A673 (cell line): Measurements from ENCODE around the gene TNFRSF18. TPM values are rescaled to one million over a fixed set of nuclear protein-coding genes. Genes with fewer than 3 reads are reported as not detected.

Experiments used
- BruUV-seq: library from RNA; stranded (reverse); fragments of 400-500 nt; replicated peaks from 2 replicates; lab custom pipeline; 2021; lab: Mats Ljungman, UMichigan
- CTCF ChIA-PET: fragments of 300-600 bp; sonication (Branson Sonifier 250); formaldehyde crosslinking; loops from one replicate; lab custom pipeline; 2022; ENCODE audit warnings: antibody characterized with exemption; lab: Charles Lee
- POLR2A ChIA-PET: fragments of 300-600 bp; sonication (Branson Sonifier 250); formaldehyde crosslinking; loops from one replicate; lab custom pipeline; 2022; ENCODE audit warnings: antibody characterized with exemption; ENCODE audit not compliant: low non-redundant PET; lab: Charles Lee
- DNase-seq: peaks from one replicate; pipeline ENCODE4 v3.0.0-alpha.2; 2015; ENCODE audit warnings: low spot score
- H3K27ac ChIP-seq: fragments of 200-600 bp; sonication (generic); 2 replicates; pipeline ENCODE4 v1.5.1; 2016; ENCODE audit warnings: mixed run types, low read depth, mild to moderate bottlenecking, mixed read lengths, antibody characterized with exemption, low read length; ENCODE audit not compliant: poor library complexity, severe bottlenecking
- H3K27me3 ChIP-seq: fragments of 200-600 bp; sonication (generic); replicated peaks from 2 replicates; pipeline ENCODE4 v1.6.1; 2017; ENCODE audit warnings: mixed run types, low read depth, mild to moderate bottlenecking, mixed read lengths, antibody characterized with exemption, low read length; ENCODE audit not compliant: insufficient read depth, poor library complexity
- H3K36me3 ChIP-seq: fragments of 200-600 bp; sonication (generic); 2 replicates; pipeline ENCODE4 v1.6.1; 2016; ENCODE audit warnings: mixed run types, mild to moderate bottlenecking, mixed read lengths, antibody characterized with exemption, low read length; ENCODE audit not compliant: insufficient read depth, poor library complexity, severe bottlenecking
- H3K4me1 ChIP-seq: fragments of 200-600 bp; sonication (generic); 2 replicates; pipeline ENCODE4 v1.6.1; 2017; ENCODE audit warnings: mixed run types, mild to moderate bottlenecking, mixed read lengths, antibody characterized with exemption, low read length; ENCODE audit not compliant: insufficient read depth, poor library complexity, severe bottlenecking
- H3K4me3 ChIP-seq: fragments of 200-600 bp; sonication (generic); 2 replicates; pipeline ENCODE4 v1.5.1; 2016; ENCODE audit warnings: low read depth, mixed run types, mild to moderate bottlenecking, mixed read lengths, low read length; ENCODE audit not compliant: poor library complexity, severe bottlenecking
- H3K9me3 ChIP-seq: fragments of 200-600 bp; sonication (generic); 2 replicates; pipeline ENCODE4 v1.6.1; 2016; ENCODE audit warnings: mixed run types, low read depth, mild to moderate bottlenecking, mixed read lengths, antibody characterized with exemption, low read length; ENCODE audit not compliant: poor library complexity, severe bottlenecking
- CTCF ChIP-seq: fragments of 300-800, 200-600 bp; sonication (generic); conservative IDR thresholded peaks from 2 replicates; pipeline ENCODE4 v1.5.1; 2017; ENCODE audit warnings: low read depth, mild to moderate bottlenecking, antibody characterized with exemption, low read length, moderate library complexity, mixed read lengths
- EZH2 ChIP-seq: fragments of 200-600 bp; sonication (generic); IDR thresholded peaks from 2 replicates; pipeline ENCODE4 v1.6.1; 2017; ENCODE audit warnings: borderline replicate concordance, low read depth, mild to moderate bottlenecking, mixed read lengths, antibody characterized with exemption, low read length; ENCODE audit not compliant: poor library complexity, severe bottlenecking
- intact Hi-C: fragments of 100-400 bp; cut with micrococcal nuclease; formaldehyde crosslinking; loops from one replicate; pipeline ENCODE4 v1.10.0; 2022; ENCODE audit not compliant: unreplicated experiment
- total RNA-seq: library from RNA; stranded (reverse); gene quantifications from 2 replicates; pipeline ENCODE4 v1.2.3, GENCODE V29; 2021

TNFRSF18 gene
- total RNA-seq, 1 experiment from 2014 or later: 0.77 TPM

- H3K4me1 ChIP-seq: peaks cover 30% of the 10 kb centered on the region
- TF ChIP-seq EZH2 (no peak), CTCF (no peak)
- H3K27me3 ChIP-seq: no peaks in the 10 kb centered on the region
- POLR2A ChIA-PET: no interaction called here
- no peak overlapping the region for H3K4me3 ChIP-seq
- CTCF ChIA-PET: no interaction called here
- BruUV-seq: no TSS peak
- intact Hi-C loops: no loop called here
- H3K27ac ChIP-seq: no peak overlapping the region
- no peaks in the 10 kb centered on the region for H3K9me3 ChIP-seq
- DNase-seq: no peak
- H3K36me3 ChIP-seq: no peaks in the 10 kb centered on the region
These were observed 39.0 kb downstream of the TNFRSF18 start for GRCh38 chr1:1167398-1167821.

GRCh38 chr1:1166642-1167397 lies 39.6 kb downstream of the TNFRSF18 start:
- CTCF ChIA-PET: no interaction called here
- Histone ChIP-seq H3K27me3 (no peaks in the 10 kb centered on the region), H3K9me3 (no peaks in the 10 kb centered on the region), H3K27ac (no peak overlapping the region), H3K4me1 (peaks cover 28% of the 10 kb centered on the region), H3K36me3 (no peaks in the 10 kb centered on the region), H3K4me3 (no peak overlapping the region)
- BruUV-seq: no TSS peak
- POLR2A ChIA-PET: no interaction called here
- no peak for DNase-seq
- intact Hi-C loops: no loop called here
- no peak for TF ChIP-seq EZH2
- no peak for TF ChIP-seq CTCF

- TF ChIP-seq CTCF (no peak), EZH2 (no peak)
- no peak overlapping the region for H3K27ac ChIP-seq
- CTCF ChIA-PET: no interaction called here
- peaks cover 19% of the 10 kb centered on the region for H3K4me1 ChIP-seq
- intact Hi-C loops: no loop called here
- POLR2A ChIA-PET: no interaction called here
- no peak for DNase-seq
- H3K36me3 ChIP-seq: no peaks in the 10 kb centered on the region
- H3K27me3 ChIP-seq: no peaks in the 10 kb centered on the region
- BruUV-seq: no TSS peak
- H3K4me3 ChIP-seq: no peak overlapping the region
- no peaks in the 10 kb centered on the region for H3K9me3 ChIP-seq
These were observed 40.4 kb downstream of the TNFRSF18 start for GRCh38 chr1:1165900-1166421.
